Fibroblast of the aortic adventitia (primary cell): Measurements from ENCODE around the gene PCIF1. TPM values are rescaled to one million over a fixed set of nuclear protein-coding genes. Genes with fewer than 3 reads are reported as not detected.

Experiments
- DNase-seq: peaks from one replicate; pipeline ENCODE4 v3.0.0-alpha.2; 2010; ENCODE audit warnings: low read depth
- H3K4me3 ChIP-seq: 2 replicates; pipeline ENCODE4 v1.5.1; 2011; ENCODE audit warnings: low read depth, mild to moderate bottlenecking, control low read depth, low read length, moderate library complexity
- total RNA-seq: library from RNA; depleted of rRNA; stranded (reverse); fragments of >200 nt; gene quantifications from 2 replicates; pipeline ENCODE4 v1.2.3, GENCODE V29; 2012; ENCODE audit warnings: low replicate concordance
- TF ChIP-seq, protein P1 (sequence below): IDR thresholded peaks from 2 replicates; pipeline ENCODE4 v1.5.1; 2011; ENCODE audit warnings: mild to moderate bottlenecking, low read length, control low read depth, inconsistent platforms; ENCODE audit not compliant: insufficient read depth

Gene PCIF1
- total RNA-seq, 1 donor, result 15.9 TPM

DNA sequence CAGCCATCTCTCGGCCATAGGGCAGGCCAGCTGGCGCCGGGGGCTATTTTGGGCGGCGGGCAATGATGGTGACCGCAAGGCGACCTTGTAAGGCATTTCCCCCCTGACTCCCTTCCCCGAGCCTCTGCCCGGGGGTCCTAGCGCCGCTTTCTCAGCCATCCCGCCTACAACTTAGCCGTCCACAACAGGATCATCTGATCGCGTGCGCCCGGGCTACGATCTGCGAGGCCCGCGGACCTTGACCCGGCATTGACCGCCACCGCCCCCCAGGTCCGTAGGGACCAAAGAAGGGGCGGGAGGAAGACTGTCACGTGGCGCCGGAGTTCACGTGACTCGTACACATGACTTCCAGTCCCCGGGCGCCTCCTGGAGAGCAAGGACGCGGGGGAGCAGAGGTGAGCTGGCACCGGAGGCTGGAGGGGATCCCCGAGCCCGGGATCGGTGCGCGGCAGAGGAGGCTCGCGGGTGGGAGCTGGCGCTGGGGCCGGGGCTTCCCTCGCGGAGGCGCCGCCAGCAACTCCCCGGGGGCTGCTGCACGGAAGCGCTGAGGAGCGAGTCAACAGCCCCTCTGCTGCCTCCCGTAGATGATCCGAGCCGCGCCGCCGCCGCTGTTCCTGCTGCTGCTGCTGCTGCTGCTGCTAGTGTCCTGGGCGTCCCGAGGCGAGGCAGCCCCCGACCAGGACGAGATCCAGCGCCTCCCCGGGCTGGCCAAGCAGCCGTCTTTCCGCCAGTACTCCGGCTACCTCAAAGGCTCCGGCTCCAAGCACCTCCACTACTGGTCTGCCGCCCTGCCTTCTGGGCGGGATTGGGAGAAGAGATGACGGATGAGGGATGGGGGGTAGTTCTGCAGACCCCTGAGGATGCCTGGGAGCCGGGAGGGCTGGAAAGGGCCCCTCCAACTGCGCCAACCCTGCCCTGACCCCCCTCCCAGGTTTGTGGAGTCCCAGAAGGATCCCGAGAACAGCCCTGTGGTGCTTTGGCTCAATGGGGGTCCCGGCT, 43.2 kb upstream of the PCIF1 start, which contains the start of the genes CTSA and NEURL2:
TSS of gene CTSA (plus strand) at position 351 of the 999 bp plus-strand sequence. CDS start at position 585, 234 bp downstream.
TSS of gene NEURL2 (minus strand) at position 224 of the 999 bp plus-strand sequence. CDS start at position 7, 217 bp downstream.
- H3K4me3 ChIP-seq, result peak within 1 kb of the TSS; percentile 85
- peak; percentile 93 for DNase-seq
- TF ChIP-seq, protein P1, sequence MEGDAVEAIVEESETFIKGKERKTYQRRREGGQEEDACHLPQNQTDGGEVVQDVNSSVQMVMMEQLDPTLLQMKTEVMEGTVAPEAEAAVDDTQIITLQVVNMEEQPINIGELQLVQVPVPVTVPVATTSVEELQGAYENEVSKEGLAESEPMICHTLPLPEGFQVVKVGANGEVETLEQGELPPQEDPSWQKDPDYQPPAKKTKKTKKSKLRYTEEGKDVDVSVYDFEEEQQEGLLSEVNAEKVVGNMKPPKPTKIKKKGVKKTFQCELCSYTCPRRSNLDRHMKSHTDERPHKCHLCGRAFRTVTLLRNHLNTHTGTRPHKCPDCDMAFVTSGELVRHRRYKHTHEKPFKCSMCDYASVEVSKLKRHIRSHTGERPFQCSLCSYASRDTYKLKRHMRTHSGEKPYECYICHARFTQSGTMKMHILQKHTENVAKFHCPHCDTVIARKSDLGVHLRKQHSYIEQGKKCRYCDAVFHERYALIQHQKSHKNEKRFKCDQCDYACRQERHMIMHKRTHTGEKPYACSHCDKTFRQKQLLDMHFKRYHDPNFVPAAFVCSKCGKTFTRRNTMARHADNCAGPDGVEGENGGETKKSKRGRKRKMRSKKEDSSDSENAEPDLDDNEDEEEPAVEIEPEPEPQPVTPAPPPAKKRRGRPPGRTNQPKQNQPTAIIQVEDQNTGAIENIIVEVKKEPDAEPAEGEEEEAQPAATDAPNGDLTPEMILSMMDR, result no peak

DNA sequence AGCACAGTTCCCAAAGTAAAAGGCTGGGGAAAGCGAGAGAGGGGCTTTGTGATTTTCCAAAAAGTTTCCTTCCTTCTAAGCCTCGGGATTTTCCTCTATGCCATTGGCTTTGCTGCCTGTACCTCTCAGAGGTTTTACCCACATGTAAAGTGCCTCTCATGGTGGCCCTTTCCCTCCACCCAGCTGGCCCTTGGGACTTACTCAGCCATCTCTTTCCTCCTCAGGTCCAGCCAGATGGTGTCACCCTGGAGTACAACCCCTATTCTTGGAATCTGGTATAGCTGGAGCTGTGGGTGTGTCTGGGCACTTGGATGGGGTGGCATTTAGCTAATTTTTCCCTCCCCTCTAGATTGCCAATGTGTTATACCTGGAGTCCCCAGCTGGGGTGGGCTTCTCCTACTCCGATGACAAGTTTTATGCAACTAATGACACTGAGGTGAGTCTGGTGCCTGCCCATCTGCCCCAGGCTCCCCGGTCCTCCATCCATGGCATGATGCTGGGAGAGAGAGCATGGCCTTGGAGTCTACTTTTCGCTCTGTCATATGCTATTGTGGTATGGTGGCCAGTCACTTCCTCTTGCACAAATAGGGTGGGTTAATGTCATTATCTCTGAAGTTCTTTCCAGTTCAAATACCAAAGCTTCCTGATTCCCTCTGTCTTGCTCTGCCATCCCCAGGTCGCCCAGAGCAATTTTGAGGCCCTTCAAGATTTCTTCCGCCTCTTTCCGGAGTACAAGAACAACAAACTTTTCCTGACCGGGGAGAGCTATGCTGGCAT, 42.2 kb upstream of the PCIF1 start:
- H3K4me3 ChIP-seq, result peak overlapping the region; percentile 85
- TF ChIP-seq, protein P1, result peak; percentile 25
- DNase-seq, result peak; percentile 36

DNA sequence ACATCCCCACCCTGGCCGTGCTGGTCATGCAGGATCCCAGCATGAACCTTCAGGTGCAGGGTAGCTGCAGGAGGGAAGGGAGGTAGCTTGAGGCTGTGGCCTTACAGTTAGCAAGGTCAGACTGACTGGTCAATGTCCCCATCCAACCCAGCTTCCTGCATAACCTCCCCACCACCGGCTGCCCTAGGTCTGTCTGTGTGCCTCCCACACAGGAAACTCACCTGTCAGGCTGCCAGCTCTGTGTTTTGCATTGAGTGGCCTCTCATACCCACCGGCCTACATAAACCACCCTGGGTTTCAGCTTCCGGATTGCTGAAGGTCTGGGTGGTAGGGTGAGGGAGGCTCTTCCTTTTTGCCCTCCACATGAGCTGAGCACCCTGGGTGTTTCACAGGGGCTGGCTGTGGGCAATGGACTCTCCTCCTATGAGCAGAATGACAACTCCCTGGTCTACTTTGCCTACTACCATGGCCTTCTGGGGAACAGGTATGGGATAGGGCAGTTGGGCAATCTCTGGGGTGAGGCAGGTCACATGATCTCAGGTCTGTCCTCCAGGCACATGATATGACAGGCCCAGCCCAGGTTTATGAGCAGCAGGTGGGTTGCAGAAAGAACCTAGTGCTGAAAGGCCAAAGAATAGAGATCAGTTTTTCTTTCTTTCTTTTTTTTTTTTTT, 41.5 kb upstream of the PCIF1 start:
- DNase-seq, result no peak
- TF ChIP-seq, protein P1, result no peak
- peak overlapping the region; percentile 85 for H3K4me3 ChIP-seq

DNA sequence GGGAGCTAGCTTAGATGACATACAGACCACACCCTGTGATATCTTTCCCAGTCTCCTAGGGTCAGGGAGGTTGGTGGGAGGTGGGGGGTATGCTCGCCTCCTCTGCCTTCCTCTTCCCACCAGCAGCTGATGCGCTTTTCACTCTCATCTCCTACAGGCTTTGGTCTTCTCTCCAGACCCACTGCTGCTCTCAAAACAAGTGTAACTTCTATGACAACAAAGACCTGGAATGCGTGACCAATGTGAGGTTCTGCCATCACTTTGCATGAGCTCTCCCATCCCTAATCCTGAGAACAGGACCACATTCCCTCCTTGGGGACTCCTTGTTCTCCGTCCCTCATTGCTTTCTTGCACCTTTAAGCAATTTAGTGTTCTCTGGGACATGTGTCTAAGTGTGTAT, 40.7 kb upstream of the PCIF1 start:
- DNase-seq, result no peak
- no peak overlapping the region for H3K4me3 ChIP-seq

DNA sequence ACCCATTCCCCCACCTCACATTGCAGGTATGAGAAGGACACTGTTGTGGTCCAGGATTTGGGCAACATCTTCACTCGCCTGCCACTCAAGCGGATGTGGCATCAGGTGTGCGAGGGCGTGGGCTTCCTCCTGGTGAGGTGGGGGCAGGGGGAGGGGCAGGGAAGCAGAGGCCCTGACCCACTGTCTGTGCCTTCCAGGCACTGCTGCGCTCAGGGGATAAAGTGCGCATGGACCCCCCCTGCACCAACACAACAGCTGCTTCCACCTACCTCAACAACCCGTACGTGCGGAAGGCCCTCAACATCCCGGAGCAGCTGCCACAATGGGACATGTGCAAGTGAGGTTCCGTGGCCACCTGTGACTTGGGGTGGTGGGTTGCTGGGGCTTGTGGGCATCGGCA, 39.7 kb upstream of the PCIF1 start:
- DNase-seq, result no peak
- TF ChIP-seq, protein P1, result no peak
- no peak overlapping the region for H3K4me3 ChIP-seq

More for the DNA sequence above, 40.7 kb upstream of the PCIF1 start:
- TF ChIP-seq, protein P1, result no peak

DNA sequence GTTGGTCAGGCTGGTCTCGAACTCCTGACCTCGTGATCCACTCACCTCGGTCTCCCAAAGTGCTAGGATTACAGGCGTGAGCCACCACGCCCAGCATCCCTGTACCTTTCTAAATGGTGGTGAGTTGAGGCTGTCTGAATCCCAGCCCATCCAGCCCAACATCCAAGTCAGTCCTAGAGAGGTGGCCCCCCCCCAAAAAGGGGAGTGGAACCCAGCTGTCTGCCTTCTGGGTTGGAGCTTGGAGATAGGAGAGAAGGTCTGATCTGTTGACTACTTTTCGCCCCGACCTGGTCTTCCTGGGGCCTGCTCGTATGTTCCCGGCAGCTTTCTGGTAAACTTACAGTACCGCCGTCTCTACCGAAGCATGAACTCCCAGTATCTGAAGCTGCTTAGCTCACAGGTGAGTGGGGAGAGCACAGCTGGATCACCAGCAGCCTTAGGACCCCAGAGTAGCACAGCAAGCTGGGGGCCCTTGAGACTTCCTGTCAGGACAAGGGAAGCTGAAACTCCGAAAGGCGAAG, 37.8 kb upstream of the PCIF1 start:
- no peak for DNase-seq
- TF ChIP-seq, protein P1, result no peak
- H3K4me3 ChIP-seq, result no peak overlapping the region
